HepG2 (cell line): ENCODE results near the gene RAB8A. TPM values are rescaled to one million over a fixed set of nuclear protein-coding genes. Genes with fewer than 3 reads are reported as not detected.

ENCODE experiments used
- ATAC-seq: fragments of 200-7000 bp; cut with Tn5 transposase; 3 replicates; pipeline ENCODE4 v1.9.1; 2020; ENCODE audit warnings: mild to moderate bottlenecking, moderate library complexity
- BruUV-seq: library from RNA; stranded (reverse); fragments of 400-500 nt; replicated peaks from 2 replicates; lab custom pipeline; 2021; lab: Mats Ljungman, UMichigan
- CTCF ChIA-PET: fragments of 300-600 bp; formaldehyde crosslinking; extraction: SDS; loops from one replicate; lab custom pipeline; 2021; ENCODE audit warnings: low total read pairs, inconsistent platforms, low intra/inter-chr PET ratio; lab: Yijun Ruan, JAX
- POLR2A ChIA-PET: fragments of 350-600 bp; sonication (Branson Sonifier 250); formaldehyde crosslinking; loops from one replicate; lab custom pipeline; 2020; ENCODE audit warnings: antibody characterized with exemption, inconsistent platforms; lab: Yijun Ruan, JAX
- DNase-seq: peaks from one replicate; pipeline ENCODE4 v3.0.0-alpha.2; 2015; ENCODE audit warnings: low spot score
- FAIRE-seq: peaks from 3 replicates; lab custom pipeline; 2011; peaks lifted over from hg19 to GRCh38; lab: Jason Lieb, UNC
- H2AFZ ChIP-seq: one replicate; pipeline ENCODE4 v1.6.1; 2011; ENCODE audit warnings: low read length, inconsistent platforms
- H3K27ac ChIP-seq: fragments of 300-600 bp; 3 replicates; pipeline ENCODE4 v1.8.0; 2011; ENCODE audit warnings: mixed run types, mild to moderate bottlenecking, mixed read lengths, low read length, inconsistent platforms; ENCODE audit not compliant: insufficient read depth; ENCODE audit errors: extremely low read length
- H3K27me3 ChIP-seq, 2 experiments: fragments of 200-600 bp in 1 of 2; 2 replicates in 1 of 2; 3 replicates in 1 of 2; pipeline versions ENCODE4 v1.6.0 to v1.8.0; 2011; ENCODE audit warnings: low read length in 2 of 2, mild to moderate bottlenecking in 2 of 2, moderate library complexity in 2 of 2, inconsistent platforms in 1 of 2; ENCODE audit not compliant: insufficient read depth in 2 of 2, control insufficient read depth in 1 of 2
- H3K36me3 ChIP-seq, 2 experiments: fragments of 200-600 bp in 1 of 2; replicated peaks in 1 of 2; 2 replicates in 1 of 2; 3 replicates in 1 of 2; pipeline versions ENCODE4 v1.5.1 to v1.8.0; 2011; ENCODE audit warnings: low read length in 2 of 2, inconsistent platforms in 1 of 2; ENCODE audit not compliant: insufficient read depth in 2 of 2, control insufficient read depth in 1 of 2
- H3K4me1 ChIP-seq: 2 replicates; pipeline ENCODE4 v1.5.1; 2012; ENCODE audit warnings: low read length, inconsistent platforms; ENCODE audit not compliant: insufficient read depth
- H3K4me2 ChIP-seq: 2 replicates; pipeline ENCODE4 v1.6.0; 2011; ENCODE audit warnings: low read depth, low read length, inconsistent platforms
- H3K4me3 ChIP-seq, 3 experiments: fragments of 200-600 bp in 1 of 3; sonication (generic), shearing (Covaris generic) in 1 of 3; replicated peaks in 1 of 3; 2 replicates each; pipeline ENCODE4 v1.5.1; 2011 to 2016; ENCODE audit warnings: low read length in 3 of 3, inconsistent platforms in 2 of 3, low read depth in 2 of 3, mild to moderate bottlenecking in 2 of 3, control low read depth in 1 of 3, mixed read lengths in 1 of 3; ENCODE audit not compliant: insufficient read depth in 1 of 3
- H3K79me2 ChIP-seq: one replicate; pipeline ENCODE4 v1.6.1; 2011; ENCODE audit warnings: low read length, inconsistent platforms; ENCODE audit not compliant: insufficient read depth
- H3K9ac ChIP-seq: 2 replicates; pipeline ENCODE4 v1.6.0; 2011; ENCODE audit warnings: mild to moderate bottlenecking, low read depth, low read length, inconsistent platforms; ENCODE audit not compliant: insufficient read depth
- H3K9me3 ChIP-seq: 2 replicates; pipeline ENCODE4 v1.5.1; 2012; ENCODE audit warnings: mild to moderate bottlenecking, low read length
- H4K20me1 ChIP-seq: 2 replicates; pipeline ENCODE4 v1.6.0; 2011; ENCODE audit warnings: inconsistent platforms, mild to moderate bottlenecking, low read length, moderate library complexity; ENCODE audit not compliant: insufficient read depth
- ARNTL ChIP-seq: sonication (generic); formaldehyde crosslinking; IDR thresholded peaks from 2 replicates; pipeline ENCODE4 v1.4.0; 2020; ENCODE audit warnings: mild to moderate bottlenecking, missing genetic modification reagents
- HOXA7 ChIP-seq: sonication (generic); formaldehyde crosslinking; IDR thresholded peaks from 2 replicates; pipeline ENCODE4 v1.8.1; 2022; ENCODE audit warnings: mild to moderate bottlenecking, missing genetic modification reagents, moderate library complexity
- JUN ChIP-seq: sonication (generic); formaldehyde crosslinking; IDR thresholded peaks from 2 replicates; pipeline ENCODE4 v1.4.0; 2020; ENCODE audit warnings: mild to moderate bottlenecking, missing genetic modification reagents
- PAWR ChIP-seq: sonication (generic); formaldehyde crosslinking; IDR thresholded peaks from 2 replicates; pipeline ENCODE4 v1.4.0; 2020; ENCODE audit warnings: missing genetic modification reagents, mild to moderate bottlenecking, borderline replicate concordance
- SATB2 ChIP-seq: sonication (generic); formaldehyde crosslinking; IDR thresholded peaks from 2 replicates; pipeline ENCODE4 v1.5.0; 2020; ENCODE audit warnings: missing genetic modification reagents
- TEAD2 ChIP-seq: sonication (generic); formaldehyde crosslinking; IDR thresholded peaks from 2 replicates; pipeline ENCODE4 v1.9.0; 2021; ENCODE audit warnings: missing genetic modification reagents
- TMF1 ChIP-seq: sonication (generic); formaldehyde crosslinking; IDR thresholded peaks from 2 replicates; pipeline ENCODE4 v1.8.1; 2022; ENCODE audit warnings: low read depth, missing genetic modification reagents
- ZBTB20 ChIP-seq: sonication (generic); formaldehyde crosslinking; IDR thresholded peaks from 2 replicates; pipeline ENCODE4 v1.8.1; 2023; ENCODE audit warnings: missing genetic modification reagents, low read depth, mild to moderate bottlenecking, borderline replicate concordance
- ZBTB7B ChIP-seq: sonication (generic); formaldehyde crosslinking; IDR thresholded peaks from 2 replicates; pipeline ENCODE4 v1.4.0; 2020; ENCODE audit warnings: missing genetic modification reagents
- ZNF337 ChIP-seq: sonication (generic); formaldehyde crosslinking; IDR thresholded peaks from 2 replicates; pipeline ENCODE4 v1.5.1; 2020; ENCODE audit warnings: missing genetic modification reagents, low read depth, mild to moderate bottlenecking, borderline replicate concordance
- ZNF841 ChIP-seq: sonication (generic); formaldehyde crosslinking; IDR thresholded peaks from 2 replicates; pipeline ENCODE4 v1.8.1; 2023; ENCODE audit warnings: missing genetic modification reagents, borderline replicate concordance
- WGBS: methylation state at CpG from one replicate; pipeline ENCODE4 v1.1.6; 2017; ENCODE audit warnings: low lambda C conversion rate; 5-methylcytosine and 5-hydroxymethylcytosine counted together
- in situ Hi-C: cut with HindIII; loops from 2 replicates; pipeline ENCODE4 v1.10.0; 2017; ENCODE audit warnings: low pct_unique_long_range_greater_than_20kb; ENCODE audit not compliant: extremely low pct_ligation_motif_present
- intact Hi-C: fragments of 100-400 bp; cut with micrococcal nuclease; formaldehyde crosslinking; loops from one replicate; pipeline ENCODE4 v1.10.0; 2022; ENCODE audit not compliant: unreplicated experiment
- polyA plus RNA-seq, 8 experiments: library from polyadenylated mRNA; depleted of rRNA in 3 of 8; stranded (reverse) in 7 of 8; unstranded in 1 of 8; fragments of >200 nt; fragmentation: Illumina TruSeq in 4 of 8; extraction: Trizol in 4 of 8; gene quantifications; 2 replicates each; pipeline versions ENCODE4 v1.2.1 to v1.2.3, GENCODE V29; 2011 to 2016; ENCODE audit warnings: low read depth in 4 of 8, missing spikeins in 1 of 8, mixed read lengths in 1 of 8; ENCODE audit not compliant: insufficient read depth in 1 of 8
- total RNA-seq, 5 experiments: library from RNA; depleted of rRNA; stranded (reverse); fragments of >200 nt; fragmentation: Illumina TruSeq; extraction: Trizol; gene quantifications; 2 replicates each; pipeline ENCODE4 v1.2.3, GENCODE V29; 2016; ENCODE audit warnings: low read depth in 1 of 5
- TF ChIP-seq, protein P1 (sequence below): sonication (generic); formaldehyde crosslinking; IDR thresholded peaks from 2 replicates; pipeline ENCODE4 v1.4.0; 2020; ENCODE audit warnings: mild to moderate bottlenecking, missing genetic modification reagents
- TF ChIP-seq, protein P2 (sequence below): sonication (generic); formaldehyde crosslinking; IDR thresholded peaks from 2 replicates; pipeline ENCODE4 v1.5.1; 2020; ENCODE audit warnings: missing genetic modification reagents, mild to moderate bottlenecking, borderline replicate concordance
- TF ChIP-seq, protein P3 (sequence below): fragments of 450-650 bp; IDR thresholded peaks from 2 replicates; pipeline ENCODE4 v1.6.1; 2017

The RAB8A gene
- total and polyA plus RNA-seq, 2 of the 13 experiments (the other 11 are each of a cell fraction or from before 2014, with no cell fraction given), result 36.7 to 45.0 TPM

DNA sequence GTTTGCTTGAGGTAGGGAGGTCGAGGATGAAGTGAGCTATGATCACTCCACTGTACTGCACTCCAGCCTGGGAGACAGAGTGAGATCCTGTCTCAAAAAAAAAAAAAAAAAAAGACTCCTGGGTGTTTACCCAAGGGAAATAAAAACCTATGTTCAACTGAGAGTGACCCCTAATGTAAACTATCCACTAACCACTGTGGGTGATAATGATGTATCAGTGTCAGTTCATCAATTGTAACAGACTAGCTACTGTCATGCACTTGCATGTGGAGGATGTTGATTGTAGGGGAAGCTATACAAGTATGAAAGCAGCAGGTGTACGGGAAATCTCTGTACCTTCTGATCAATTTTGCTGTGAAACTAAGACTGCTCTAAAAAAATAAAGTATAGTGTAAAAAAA, 64.3 kb downstream of the RAB8A start:
- Histone ChIP-seq H3K27me3 (no peaks in the 10 kb centered on the region; a peak in 1 of 5 replicates), H3K9me3 (no peaks in the 10 kb centered on the region), H3K36me3 (no peaks in the 10 kb centered on the region), H2AFZ (no peak overlapping the region), H3K27ac (no peak overlapping the region), H3K4me2 (no peak overlapping the region), H3K4me1 (peaks cover 18% of the 10 kb centered on the region), H3K9ac (no peak overlapping the region), H3K4me3 (no peak overlapping the region), H4K20me1 (no peaks in the 10 kb centered on the region), H3K79me2 (no peaks in the 10 kb centered on the region)
- ChIA-PET CTCF (no interaction called here), POLR2A (interaction anchor here (0.7 kb wide), 1 partner anchor 112 kb away, joined by 3 read pairs; no protein-coding TSS in a partner anchor)
- no TSS peak for BruUV-seq
- intact Hi-C loops (no loop called here), in situ Hi-C loops (no loop called here)
- ATAC-seq (no peak), FAIRE-seq (no peak), DNase-seq (no peak)
- TF ChIP-seq TMF1 (CRISPR knock-in tag) (no peak), SATB2 (CRISPR knock-in tag) (no peak), TEAD2 (CRISPR knock-in tag) (no peak), ZBTB20 (CRISPR knock-in tag) (no peak), ARNTL (CRISPR knock-in tag) (no peak), HOXA7 (no peak), JUN (CRISPR knock-in tag) (no peak), PAWR (CRISPR knock-in tag) (no peak), ZBTB7B (CRISPR knock-in tag) (no peak), ZNF337 (CRISPR knock-in tag) (no peak), ZNF841 (no peak)
- TF ChIP-seq, protein P1, sequence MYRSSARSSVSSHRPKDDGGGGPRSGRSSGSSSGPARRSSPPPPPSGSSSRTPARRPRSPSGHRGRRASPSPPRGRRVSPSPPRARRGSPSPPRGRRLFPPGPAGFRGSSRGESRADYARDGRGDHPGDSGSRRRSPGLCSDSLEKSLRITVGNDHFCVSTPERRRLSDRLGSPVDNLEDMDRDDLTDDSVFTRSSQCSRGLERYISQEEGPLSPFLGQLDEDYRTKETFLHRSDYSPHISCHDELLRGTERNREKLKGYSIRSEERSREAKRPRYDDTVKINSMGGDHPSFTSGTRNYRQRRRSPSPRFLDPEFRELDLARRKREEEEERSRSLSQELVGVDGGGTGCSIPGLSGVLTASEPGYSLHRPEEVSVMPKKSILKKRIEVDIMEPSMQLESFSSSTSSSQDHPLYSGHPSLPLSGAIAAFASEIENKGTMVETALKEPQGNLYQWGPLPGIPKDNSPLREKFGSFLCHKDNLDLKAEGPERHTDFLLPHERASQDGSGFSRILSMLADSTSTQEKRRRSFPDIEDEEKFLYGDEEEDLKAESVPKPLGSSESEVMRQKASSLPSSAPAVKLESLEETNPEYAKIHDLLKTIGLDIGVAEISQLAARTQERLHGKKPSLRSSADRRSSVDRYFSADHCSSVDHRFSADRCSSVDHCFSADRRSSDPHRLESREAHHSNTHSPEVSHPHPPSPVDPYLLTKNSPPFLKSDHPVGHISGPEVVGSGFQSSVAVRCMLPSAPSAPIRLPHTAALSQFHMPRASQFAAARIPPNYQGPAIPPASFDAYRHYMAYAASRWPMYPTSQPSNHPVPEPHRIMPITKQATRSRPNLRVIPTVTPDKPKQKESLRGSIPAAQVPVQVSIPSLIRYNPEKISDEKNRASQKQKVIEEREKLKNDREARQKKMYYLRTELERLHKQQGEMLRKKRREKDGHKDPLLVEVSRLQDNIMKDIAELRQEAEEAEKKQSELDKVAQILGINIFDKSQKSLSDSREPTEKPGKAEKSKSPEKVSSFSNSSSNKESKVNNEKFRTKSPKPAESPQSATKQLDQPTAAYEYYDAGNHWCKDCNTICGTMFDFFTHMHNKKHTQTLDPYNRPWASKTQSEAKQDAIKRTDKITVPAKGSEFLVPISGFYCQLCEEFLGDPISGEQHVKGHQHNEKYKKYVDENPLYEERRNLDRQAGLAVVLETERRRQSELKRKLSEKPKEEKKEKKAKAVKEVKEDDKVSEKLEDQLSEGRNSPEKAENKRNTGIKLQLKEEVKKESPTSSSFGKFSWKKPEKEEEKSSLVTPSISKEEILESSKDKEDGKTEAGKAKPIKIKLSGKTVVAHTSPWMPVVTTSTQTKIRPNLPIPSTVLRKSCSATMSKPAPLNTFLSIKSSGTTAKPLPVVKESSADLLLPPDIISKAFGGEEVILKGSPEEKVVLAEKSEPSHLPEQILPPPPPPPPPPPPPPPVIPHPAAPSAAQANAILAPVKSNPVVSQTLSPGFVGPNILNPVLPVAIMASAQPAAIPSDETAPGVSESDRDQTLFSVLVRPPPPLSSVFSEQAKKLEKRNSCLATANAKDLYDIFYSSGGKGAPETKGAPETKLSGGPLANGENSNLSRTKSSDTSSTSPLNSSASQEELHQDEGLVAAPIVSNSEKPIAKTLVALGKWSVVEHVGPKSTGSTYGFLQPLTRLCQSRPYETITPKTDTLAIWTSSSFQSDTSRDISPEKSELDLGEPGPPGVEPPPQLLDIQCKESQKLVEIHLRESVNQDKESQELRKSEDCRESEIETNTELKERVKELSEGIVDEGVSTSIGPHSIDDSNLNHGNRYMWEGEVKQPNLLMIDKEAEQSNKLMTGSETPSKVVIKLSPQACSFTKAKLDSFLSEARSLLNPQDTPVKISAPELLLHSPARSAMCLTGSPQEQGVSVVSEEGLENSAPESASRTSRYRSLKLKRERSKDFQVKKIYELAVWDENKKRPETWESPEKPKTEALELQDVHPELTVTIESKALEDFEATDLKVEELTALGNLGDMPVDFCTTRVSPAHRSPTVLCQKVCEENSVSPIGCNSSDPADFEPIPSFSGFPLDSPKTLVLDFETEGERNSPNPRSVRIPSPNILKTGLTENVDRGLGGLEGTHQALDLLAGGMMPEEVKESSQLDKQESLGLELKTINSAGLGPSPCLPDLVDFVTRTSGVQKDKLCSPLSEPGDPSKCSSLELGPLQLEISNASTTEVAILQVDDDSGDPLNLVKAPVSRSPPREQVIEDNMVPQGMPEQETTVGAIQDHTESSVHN (CRISPR knock-in tag), result no peak
- TF ChIP-seq, protein P2, sequence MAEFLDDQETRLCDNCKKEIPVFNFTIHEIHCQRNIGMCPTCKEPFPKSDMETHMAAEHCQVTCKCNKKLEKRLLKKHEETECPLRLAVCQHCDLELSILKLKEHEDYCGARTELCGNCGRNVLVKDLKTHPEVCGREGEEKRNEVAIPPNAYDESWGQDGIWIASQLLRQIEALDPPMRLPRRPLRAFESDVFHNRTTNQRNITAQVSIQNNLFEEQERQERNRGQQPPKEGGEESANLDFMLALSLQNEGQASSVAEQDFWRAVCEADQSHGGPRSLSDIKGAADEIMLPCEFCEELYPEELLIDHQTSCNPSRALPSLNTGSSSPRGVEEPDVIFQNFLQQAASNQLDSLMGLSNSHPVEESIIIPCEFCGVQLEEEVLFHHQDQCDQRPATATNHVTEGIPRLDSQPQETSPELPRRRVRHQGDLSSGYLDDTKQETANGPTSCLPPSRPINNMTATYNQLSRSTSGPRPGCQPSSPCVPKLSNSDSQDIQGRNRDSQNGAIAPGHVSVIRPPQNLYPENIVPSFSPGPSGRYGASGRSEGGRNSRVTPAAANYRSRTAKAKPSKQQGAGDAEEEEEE (CRISPR knock-in tag), result no peak
- TF ChIP-seq, protein P3, sequence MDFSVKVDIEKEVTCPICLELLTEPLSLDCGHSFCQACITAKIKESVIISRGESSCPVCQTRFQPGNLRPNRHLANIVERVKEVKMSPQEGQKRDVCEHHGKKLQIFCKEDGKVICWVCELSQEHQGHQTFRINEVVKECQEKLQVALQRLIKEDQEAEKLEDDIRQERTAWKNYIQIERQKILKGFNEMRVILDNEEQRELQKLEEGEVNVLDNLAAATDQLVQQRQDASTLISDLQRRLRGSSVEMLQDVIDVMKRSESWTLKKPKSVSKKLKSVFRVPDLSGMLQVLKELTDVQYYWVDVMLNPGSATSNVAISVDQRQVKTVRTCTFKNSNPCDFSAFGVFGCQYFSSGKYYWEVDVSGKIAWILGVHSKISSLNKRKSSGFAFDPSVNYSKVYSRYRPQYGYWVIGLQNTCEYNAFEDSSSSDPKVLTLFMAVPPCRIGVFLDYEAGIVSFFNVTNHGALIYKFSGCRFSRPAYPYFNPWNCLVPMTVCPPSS, result no peak
- 5% methylated on average over 2 of the region's 2 CpGs for WGBS
